ENCODE measurements around the gene PDE2A.

Gene PDE2A

DNA sequence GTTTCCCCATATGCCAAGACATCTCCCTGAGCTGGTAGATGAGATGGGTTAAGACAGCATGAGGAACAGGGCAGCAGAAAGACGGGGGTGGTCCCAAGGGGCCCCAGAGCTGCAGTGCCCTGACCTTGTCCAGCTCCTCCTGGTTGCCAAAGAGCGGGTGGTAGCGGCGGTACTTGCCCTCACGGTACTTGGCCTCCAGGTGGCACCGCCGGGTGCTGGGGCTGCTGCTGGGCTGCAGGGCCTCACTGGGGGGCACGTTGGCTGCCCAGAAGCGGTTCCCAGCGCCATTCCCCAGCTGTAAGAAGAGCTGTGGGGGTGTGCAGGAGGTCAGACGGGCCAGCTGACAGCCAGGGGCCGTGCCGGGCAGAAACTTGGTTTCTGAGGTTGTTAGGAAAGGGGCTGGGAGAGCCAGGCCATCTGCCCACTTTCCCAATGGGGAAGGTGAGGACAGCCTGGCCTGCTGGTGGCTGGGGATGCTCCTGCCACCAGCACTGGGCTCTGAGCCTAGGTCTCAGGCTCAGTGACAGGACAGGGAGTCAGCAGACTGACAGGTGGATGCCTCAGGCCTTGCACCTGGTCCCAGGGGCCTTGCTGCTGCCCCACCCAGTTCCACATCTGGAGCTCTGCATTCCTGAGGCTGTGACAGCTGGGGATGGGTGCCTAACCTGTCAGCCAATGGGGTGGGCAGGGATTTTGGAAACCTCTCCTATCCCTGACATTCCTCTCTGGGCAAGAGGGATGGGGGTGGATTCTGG, 30.0 kb upstream of the PDE2A start:
- no peak for DNase-seq

DNA sequence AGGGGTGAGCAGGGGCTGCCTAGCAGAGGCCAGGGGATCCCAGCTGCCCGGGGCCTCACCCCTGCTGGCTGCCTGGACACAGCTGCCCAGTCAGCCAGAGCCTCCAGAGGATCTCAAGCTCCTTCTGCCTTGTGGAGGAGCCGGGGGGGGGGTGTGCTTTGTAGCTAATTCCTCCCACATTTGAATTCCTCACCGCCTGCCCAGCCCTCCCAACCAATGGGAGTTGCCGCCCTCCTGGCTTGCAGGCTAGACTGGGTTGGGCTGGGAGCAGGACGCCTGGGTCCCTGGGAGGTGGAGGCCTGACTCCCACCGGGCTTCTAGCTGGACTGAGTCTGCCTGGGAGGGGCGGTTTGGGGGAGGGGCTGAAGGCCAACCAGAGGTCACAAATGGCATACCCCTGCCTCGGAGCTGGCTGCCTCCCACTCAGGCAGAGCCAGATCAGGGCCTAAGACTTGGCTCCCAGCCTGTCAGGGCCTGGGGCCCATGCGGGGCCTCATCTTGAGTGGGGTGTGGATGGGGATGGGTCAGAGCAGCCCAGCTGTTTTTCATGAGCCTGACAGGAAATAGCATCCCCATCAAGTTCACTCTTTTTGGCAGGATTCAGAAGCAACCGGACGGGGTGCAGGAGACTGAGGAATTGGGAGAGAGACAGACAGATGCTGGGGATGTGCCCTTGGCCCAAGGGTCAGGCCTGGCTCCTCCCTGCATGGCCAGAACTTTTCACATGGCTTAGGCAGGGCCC, 29.2 kb upstream of the PDE2A start:
- no peak for DNase-seq

GRCh38 chr11:72702577-72703241, 28.5 kb upstream of the PDE2A start:
- no peak for DNase-seq

GRCh38 chr11:72702096-72702495, 27.9 kb upstream of the PDE2A start:
- no peak for DNase-seq

GRCh38 chr11:72701466-72701865, 27.2 kb upstream of the PDE2A start:
- no peak for DNase-seq

DNA sequence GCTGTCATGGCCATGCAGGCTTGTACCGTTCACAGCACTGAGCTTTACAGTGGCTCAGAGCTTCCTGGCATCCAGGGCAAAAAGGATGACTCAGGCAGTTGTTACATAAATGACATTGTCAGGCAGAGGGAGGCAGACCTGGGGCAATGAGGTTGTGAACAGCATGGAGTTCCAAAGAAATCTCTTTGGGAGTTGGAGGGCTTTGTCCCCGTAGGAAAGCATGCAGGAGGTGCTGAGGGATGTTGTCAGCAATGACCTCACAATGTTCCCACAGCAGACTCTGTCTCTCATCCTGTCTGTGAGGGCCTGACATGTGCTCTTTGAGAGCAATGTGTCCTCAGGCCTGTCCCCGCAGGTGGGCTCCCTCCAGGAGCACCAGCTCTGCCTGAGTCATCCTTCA, 25.9 kb upstream of the PDE2A start:
- DNase-seq = no peak

- no peak for DNase-seq
These were observed 23.6 kb upstream of the PDE2A start for GRCh38 chr11:72697814-72698213.

- DNase-seq = no peak
These were observed 22.9 kb upstream of the PDE2A start for GRCh38 chr11:72696866-72697700.

- DNase-seq = no peak
These were observed 21.1 kb upstream of the PDE2A start for GRCh38 chr11:72695354-72695753.

DNA sequence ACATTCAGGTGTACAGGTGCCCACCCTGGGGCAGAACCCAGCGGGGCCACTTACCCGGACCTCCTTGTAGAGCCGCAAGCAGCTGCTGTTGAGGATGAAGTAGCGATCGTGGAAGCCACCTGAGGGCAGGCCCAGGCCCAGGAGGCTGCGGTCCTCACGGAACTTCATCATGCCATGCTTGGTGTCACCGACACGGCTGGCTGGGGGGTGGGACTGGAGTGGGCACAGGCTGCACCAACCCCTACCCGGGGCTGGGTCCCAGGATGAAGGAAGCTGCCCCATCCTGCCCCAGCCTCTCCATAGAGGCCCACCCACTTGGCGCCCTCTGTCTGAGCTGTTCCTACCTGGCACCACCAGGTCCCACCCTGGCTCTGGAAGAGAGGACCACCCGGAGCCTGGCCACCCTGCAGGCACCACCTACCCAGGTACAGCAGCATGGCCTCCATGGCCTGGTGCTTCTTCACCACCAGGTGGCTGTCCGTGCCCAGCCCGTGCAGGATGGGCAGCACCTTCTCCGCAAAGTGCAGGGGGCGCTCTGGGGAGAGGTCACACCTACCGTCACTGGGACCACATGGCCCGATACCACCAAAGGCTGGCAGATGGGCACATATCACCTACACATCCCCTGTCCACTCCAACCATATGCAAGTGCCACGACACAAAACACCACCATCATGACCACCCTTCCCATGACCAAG, 19.2 kb upstream of the PDE2A start:
- DNase-seq = no peak

- no peak for DNase-seq
These were observed 18.4 kb upstream of the PDE2A start for GRCh38 chr11:72692498-72693237.

- DNase-seq = no peak
These were observed 15.9 kb upstream of the PDE2A start for GRCh38 chr11:72690166-72690565.

DNA sequence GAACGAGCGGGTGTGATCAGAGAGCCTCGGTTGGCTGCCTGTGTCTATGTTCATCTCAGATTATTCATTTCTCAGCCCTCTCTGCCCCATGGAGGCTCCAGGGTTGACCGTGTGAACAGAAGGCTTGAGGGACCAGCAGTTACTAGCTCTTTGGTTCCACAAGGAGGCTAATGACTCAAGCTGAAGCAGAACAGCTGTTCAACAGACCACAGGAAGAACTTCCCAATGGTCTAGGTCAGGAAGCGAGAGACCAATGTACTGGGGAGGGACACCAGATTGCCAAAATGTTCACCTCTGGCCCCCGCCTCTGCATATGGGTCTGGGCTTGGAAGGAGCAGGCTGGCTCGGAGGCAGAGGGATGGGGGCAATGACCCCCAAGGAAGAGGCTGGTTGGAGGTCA, 14.7 kb upstream of the PDE2A start:
- DNase-seq = no peak

- DNase-seq = no peak
These were observed 14.3 kb upstream of the PDE2A start for GRCh38 chr11:72688486-72688885.

DNA sequence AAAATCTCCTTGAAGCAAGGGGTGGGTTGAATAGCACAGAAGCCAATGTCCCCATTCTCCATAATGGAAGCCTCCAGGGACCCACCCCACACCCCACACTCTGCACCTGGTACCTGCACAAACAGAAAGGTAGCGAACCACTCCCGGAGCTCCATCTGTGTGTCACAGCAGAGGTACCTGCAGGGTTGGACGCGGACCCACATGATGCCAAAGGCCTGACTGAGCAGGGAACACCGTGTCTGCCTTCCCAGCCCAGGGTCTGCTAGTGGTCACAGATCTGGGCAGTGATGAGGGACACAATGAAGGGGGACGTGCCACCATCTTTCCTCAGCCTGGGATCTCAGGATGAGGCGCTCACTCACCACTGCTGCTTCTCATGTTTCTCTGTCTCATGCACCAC, 13.1 kb upstream of the PDE2A start:
- no peak for DNase-seq

DNA sequence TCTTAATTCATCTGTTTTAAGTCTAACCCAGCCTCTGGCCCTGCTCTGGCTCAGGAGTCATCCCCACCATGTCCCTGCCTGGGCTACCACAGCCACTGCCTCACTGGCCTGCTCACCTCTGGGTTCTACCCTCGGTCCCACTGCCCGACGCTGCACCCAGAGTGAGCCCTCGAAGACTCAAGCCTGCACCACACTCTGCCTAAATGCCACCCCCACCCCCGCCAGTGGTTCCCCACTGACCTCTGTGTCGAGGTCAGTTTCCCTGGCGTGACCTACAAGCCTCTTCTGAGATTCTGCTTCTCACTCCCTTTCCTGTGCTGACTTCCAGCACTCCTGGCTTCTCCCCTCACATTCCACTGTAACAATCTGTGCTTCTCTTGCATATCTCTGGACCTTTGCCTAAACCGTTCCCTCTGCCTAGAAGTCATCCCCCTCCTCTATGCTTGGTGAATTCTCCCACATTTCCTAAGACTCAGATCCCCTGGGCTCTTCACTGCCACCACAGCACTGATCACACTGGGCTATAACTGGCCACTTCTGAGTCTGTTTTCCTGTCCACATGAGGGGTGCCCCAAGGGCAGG, 12.5 kb upstream of the PDE2A start:
- DNase-seq = no peak

DNA sequence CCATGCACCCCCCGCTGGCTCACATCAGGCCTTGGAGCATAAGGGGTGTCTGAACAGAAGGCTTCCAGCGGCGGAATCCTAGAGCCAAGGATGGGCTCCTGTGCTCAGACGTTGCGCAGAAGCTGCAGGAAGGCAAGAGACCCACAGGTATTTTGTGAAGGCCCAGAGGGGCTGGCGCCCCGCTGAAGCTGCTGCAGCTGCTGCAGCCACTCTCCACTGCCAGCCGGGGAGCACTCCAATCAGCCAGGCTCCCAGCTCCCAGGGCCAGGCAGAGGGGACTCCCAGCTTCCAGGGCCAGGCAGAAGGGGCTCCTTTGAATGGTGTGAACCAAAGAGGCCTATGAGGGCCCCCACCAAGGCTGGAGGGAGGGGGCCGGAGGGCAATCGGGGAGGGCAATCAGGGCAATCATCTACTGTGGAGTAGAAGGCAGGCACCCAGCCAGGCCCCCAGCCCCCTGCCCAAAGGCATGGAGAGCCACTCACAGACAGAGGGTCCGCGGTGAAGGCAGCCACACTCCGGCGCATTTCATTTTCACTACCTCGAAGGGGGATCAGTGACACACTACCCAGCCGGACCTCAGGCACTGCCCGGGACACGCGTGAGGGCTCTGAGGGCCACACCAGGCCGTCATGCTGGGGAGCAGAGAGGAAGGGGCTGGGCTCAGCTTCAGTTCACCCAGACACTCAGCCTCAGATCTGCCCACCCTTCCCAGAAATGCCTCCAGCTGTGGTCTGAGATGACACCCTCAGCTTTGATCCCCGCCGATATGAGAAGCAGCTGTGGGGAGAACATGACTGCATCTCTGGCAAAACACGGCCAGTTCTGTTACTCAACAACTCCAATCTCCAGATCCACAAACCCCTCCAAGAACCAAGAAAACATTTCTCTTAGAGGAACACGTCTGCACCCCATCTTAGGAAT, 11.6 kb upstream of the PDE2A start:
- DNase-seq = no peak

DNA sequence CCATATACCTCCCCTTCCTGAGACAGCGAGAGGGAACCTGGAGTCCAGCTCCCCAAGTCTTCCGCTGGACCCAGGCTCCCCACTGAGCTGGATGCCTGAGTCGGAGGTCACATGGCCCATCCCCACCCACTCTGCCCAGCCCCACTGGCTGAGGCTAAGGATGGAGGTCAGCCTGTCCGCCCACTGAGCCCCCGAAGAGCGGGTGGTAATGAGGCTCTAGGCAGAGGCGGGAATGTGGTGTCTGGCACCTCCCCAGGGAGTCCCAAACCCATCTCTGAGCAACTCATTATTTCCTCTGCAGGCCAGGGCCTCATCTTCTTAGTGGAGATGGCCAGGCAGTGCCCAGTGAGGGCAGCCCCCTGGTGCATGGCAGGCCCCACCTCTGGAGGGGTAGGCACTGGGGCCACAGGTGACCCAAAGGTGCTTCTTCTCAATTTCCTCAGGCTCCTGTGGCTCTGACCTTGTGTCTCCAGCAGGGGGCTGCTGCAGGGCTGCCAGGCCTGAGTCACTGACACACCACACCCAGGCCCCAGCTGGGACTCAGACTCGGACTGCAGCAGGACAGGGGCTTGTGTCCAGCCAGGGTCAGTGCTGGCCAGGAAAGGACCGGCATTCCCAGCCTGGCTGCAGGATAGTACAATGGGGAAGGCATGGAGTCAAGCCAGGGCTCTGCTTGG, 10.2 kb upstream of the PDE2A start:
- peak; percentile 36 for DNase-seq

GRCh38 chr11:72683782-72684200, 9.6 kb upstream of the PDE2A start:
- DNase-seq = peak; percentile 70

DNA sequence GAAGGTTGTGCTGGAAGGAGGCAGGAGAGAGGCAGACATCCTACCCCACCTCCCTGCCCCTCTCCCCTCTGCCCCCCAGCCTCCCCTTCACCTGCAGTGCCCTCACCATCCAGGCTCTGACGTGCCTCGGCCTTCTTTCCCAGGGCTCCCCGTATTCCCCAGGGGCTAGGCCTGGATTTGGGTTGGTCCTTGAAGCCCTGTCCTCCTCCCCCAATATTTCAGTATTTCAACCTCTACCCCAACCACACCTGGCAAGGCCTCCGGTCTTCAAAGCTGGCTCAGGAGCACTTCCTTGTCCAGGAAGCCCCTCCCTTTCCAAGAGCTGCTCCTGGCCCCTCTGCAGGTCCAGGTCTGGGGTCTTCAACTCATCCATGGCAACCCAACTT, 8.6 kb upstream of the PDE2A start:
- DNase-seq = no peak
